Endothelial cell of umbilical vein (primary cell): ENCODE data around the gene KIF22.

Experiments
- JUN ChIP-seq: IDR thresholded peaks from 2 replicates; pipeline ENCODE4 v1.6.1; 2011; ENCODE audit warnings: borderline replicate concordance, low read depth; ENCODE audit not compliant: insufficient read length, insufficient read depth
- TF ChIP-seq, protein P1 (sequence below), 2 donors: IDR thresholded peaks; 1 replicate in 1 of 2; 2 replicates in 1 of 2; pipeline ENCODE4 v1.5.1; 2011; ENCODE audit warnings: low read length in 2 of 2, mild to moderate bottlenecking in 2 of 2, moderate library complexity in 2 of 2, control low read depth in 1 of 2, inconsistent platforms in 1 of 2, low read depth in 1 of 2; ENCODE audit not compliant: insufficient read depth in 1 of 2; ENCODE audit errors: extremely low read depth in 1 of 2

DNA sequence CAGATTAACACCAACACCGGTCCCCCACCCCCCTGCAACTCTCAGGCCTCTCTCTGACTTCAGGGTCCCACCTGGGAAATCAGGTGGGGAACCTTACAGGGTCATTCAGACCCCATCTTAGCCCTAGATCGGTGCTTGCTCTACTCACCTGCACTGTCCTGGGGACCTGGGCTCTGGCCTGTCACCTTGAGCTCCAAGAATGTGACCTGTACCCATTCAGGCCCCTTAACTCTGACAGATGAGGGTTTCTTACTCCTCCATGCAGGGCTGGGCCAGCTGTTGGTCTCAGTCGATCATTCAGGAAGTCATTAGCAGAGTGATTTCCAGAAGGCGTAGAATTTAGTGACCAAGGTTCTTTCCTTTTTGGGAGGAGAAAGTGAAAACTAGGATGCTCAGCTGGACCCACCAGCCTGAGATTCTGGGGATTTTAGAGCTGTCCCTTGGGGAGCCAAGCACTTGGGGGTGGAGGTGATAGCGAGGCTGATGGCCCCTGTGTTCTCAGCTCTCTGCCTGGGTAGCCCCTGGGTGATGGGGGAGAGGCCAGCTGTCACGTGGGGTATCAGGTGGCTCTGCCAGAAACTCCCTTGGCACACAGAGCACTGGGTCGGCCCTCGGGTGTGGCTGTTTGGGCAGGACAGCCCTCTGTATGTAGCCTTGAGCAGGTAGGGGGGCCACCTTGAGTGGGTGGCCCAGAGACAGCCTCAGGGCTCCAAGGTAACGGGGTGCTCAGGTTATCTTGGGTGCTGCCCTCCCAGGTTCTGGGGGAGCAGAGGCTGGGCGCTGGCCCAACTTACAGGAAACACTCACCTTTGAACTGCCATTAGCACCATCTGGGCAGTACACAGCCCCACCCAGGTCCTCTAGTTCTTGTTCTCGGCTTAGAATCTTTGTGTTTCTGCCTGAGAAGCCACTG is 30.4 kb downstream of the KIF22 start:
- TF ChIP-seq, protein P1, sequence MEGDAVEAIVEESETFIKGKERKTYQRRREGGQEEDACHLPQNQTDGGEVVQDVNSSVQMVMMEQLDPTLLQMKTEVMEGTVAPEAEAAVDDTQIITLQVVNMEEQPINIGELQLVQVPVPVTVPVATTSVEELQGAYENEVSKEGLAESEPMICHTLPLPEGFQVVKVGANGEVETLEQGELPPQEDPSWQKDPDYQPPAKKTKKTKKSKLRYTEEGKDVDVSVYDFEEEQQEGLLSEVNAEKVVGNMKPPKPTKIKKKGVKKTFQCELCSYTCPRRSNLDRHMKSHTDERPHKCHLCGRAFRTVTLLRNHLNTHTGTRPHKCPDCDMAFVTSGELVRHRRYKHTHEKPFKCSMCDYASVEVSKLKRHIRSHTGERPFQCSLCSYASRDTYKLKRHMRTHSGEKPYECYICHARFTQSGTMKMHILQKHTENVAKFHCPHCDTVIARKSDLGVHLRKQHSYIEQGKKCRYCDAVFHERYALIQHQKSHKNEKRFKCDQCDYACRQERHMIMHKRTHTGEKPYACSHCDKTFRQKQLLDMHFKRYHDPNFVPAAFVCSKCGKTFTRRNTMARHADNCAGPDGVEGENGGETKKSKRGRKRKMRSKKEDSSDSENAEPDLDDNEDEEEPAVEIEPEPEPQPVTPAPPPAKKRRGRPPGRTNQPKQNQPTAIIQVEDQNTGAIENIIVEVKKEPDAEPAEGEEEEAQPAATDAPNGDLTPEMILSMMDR (IDR thresholded peaks at IDR 0.05; ENCODE audit: extremely low read depth in 1 of 2, insufficient read depth in 1 of 2, low read depth in 1 of 2, low read length in 2 of 2), result no peak
- TF ChIP-seq JUN, result no peak
